ENCODE data around the gene DMRTB1. TPM values are rescaled to one million over a fixed set of nuclear protein-coding genes. Genes with fewer than 3 reads are reported as not detected.

Gene DMRTB1
- polyA plus RNA-seq, 3 donors: not detected

DNA sequence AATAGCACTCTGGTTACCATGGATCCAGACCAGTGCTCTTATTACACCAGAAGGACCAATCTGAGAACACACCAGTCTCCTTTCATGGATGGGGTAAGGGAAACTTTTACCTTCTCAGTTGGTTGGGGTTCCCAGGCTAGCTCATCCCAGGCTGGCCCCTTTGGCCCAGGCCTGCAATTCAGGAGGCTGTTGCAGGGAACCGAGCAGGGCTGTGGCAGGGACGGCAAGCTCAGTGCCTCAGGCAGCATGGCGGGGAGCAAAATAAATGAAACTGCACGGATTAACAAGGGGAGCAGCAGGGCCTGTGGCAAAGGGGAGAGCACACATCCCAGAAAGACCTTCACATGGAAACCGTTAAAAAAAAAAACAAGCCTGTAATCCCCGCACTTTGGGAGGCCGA is 57.0 kb downstream of the DMRTB1 start:
- H3K4me3 ChIP-seq (replicated peaks in 1 of 3; ENCODE audit: low read depth in 2 of 3, low read length in 3 of 3): no peak overlapping the region
- H3K79me2 ChIP-seq (ENCODE audit: insufficient read depth, low read length): no peaks in the 10 kb centered on the region
- H3K27me3 ChIP-seq (ENCODE audit: control insufficient read depth in 2 of 2, insufficient read depth in 2 of 2, low read length in 2 of 2): no peaks in the 10 kb centered on the region
- H3K36me3 Mint-ChIP-seq: no peaks in the 10 kb centered on the region
- TF ChIP-seq, protein P1, sequence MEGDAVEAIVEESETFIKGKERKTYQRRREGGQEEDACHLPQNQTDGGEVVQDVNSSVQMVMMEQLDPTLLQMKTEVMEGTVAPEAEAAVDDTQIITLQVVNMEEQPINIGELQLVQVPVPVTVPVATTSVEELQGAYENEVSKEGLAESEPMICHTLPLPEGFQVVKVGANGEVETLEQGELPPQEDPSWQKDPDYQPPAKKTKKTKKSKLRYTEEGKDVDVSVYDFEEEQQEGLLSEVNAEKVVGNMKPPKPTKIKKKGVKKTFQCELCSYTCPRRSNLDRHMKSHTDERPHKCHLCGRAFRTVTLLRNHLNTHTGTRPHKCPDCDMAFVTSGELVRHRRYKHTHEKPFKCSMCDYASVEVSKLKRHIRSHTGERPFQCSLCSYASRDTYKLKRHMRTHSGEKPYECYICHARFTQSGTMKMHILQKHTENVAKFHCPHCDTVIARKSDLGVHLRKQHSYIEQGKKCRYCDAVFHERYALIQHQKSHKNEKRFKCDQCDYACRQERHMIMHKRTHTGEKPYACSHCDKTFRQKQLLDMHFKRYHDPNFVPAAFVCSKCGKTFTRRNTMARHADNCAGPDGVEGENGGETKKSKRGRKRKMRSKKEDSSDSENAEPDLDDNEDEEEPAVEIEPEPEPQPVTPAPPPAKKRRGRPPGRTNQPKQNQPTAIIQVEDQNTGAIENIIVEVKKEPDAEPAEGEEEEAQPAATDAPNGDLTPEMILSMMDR (IDR thresholded peaks at IDR 0.05): no peak
- no peak for DNase-seq
- no peaks in the 10 kb centered on the region for H3K9me3 Mint-ChIP-seq
- no peak overlapping the region for H3K4me2 ChIP-seq (replicated peaks; ENCODE audit: extremely low read depth, low read length, poor library complexity, severe bottlenecking)
- H3K4me3 Mint-ChIP-seq: no peak overlapping the region
- H3K36me3 ChIP-seq (replicated peaks in 1 of 2; ENCODE audit: control insufficient read depth in 1 of 2, insufficient read depth in 2 of 2, low read length in 2 of 2): no peaks in the 10 kb centered on the region
- 100% methylated on average over 2 of the region's 7 CpGs for WGBS (ENCODE audit: insufficient coverage)
- H4K20me1 ChIP-seq (ENCODE audit: insufficient read depth, low read length): no peaks in the 10 kb centered on the region
- no peaks in the 10 kb centered on the region for H3K9me3 ChIP-seq (replicated peaks in 1 of 2; ENCODE audit: control insufficient read depth in 1 of 2, insufficient read depth in 1 of 2, low read length in 2 of 2)
- intact Hi-C loops (cut with micrococcal nuclease): no loop called here
- H3K9ac ChIP-seq (ENCODE audit: insufficient read depth, low read length, poor library complexity, severe bottlenecking): no peak overlapping the region
- no peaks in the 10 kb centered on the region for H3K4me1 Mint-ChIP-seq
- H3K27me3 Mint-ChIP-seq (ENCODE audit: low read depth in 3 of 3): peaks cover 1 to 6% (median 3%) of the 10 kb centered on the region in 3 donors
- no peak overlapping the region for H3K27ac ChIP-seq (ENCODE audit: low read depth in 1 of 2, low read length in 2 of 2)
- no peak overlapping the region for H2AFZ ChIP-seq (ENCODE audit: insufficient read depth, low read depth, low read length, poor library complexity, severe bottlenecking)
- H3K27ac Mint-ChIP-seq: no peak overlapping the region
- no peaks in the 10 kb centered on the region for H3K4me1 ChIP-seq (ENCODE audit: control insufficient read depth in 1 of 2, insufficient read depth in 2 of 2, low read length in 2 of 2)

Other genes with a start within 250 kb of the DMRTB1 start
- gene CZIB, start 238.8 kb upstream of the DMRTB1 start, polyA plus RNA-seq: 10 to 100 TPM; 55.3 to 62.2 (median 58.2) TPM
- gene MAGOH, start 220.9 kb upstream of the DMRTB1 start, polyA plus RNA-seq: 10 to 100 TPM; 22.9 to 70.8 (median 69.2) TPM
- 10 to 100 TPM in 1 of 3 donors, under 1 TPM in 2; 0.76 to 11.3 (median 0.95) TPM for gene LRP8, start 131.3 kb upstream of the DMRTB1 start, polyA plus RNA-seq